Esophagus muscularis mucosa (tissue), 4 donors: ENCODE data around the gene MEGF8. TPM values are rescaled to one million over a fixed set of nuclear protein-coding genes. Genes with fewer than 3 reads are reported as not detected.

Source experiments
- DNase-seq: peaks from one replicate; pipeline ENCODE4 v3.0.0-alpha.2; 2017; ENCODE audit errors: extremely low spot score
- H3K27ac ChIP-seq, 4 donors: fragments of 200-600 bp; sonication (generic); replicated peaks in 1 of 4; 1 replicate in 3 of 4; 2 replicates in 1 of 4; pipeline ENCODE4 v1.5.1; 2016 to 2019; ENCODE audit warnings: mild to moderate bottlenecking in 1 of 4
- H3K27me3 ChIP-seq, 4 donors: fragments of 200-600 bp; sonication (generic); one replicate each; pipeline versions ENCODE4 v1.5.1 to v1.6.0; 2016 to 2019
- H3K36me3 ChIP-seq, 4 donors: fragments of 200-600 bp; sonication (generic); one replicate each; pipeline ENCODE4 v1.5.1; 2016 to 2019
- H3K4me1 ChIP-seq, 4 donors: fragments of 200-600 bp; sonication (generic); one replicate each; pipeline ENCODE4 v1.5.1; 2016 to 2019
- H3K4me3 ChIP-seq, 4 donors: fragments of 200-600 bp; sonication (generic); 1 replicate in 2 of 4; 2 replicates in 2 of 4; pipeline ENCODE4 v1.5.1; 2016 to 2019; ENCODE audit warnings: mild to moderate bottlenecking in 4 of 4, moderate library complexity in 1 of 4
- H3K9me3 ChIP-seq, 4 donors: fragments of 200-600 bp; sonication (generic); 1 replicate in 3 of 4; 2 replicates in 1 of 4; pipeline ENCODE4 v1.5.1; 2016 to 2019
- CTCF ChIP-seq, 3 experiments: fragments of 200-600 bp in 2 of 3; fragments of 450-650 bp in 1 of 3; sonication (generic) in 2 of 3; IDR thresholded peaks; one replicate each; pipeline ENCODE4 v1.5.1; 2017 to 2019; ENCODE audit warnings: antibody characterized with exemption in 3 of 3, mild to moderate bottlenecking in 2 of 3, moderate library complexity in 1 of 3
- EP300 ChIP-seq: sonication (generic); formaldehyde crosslinking; IDR thresholded peaks from one replicate; pipeline ENCODE4 v1.6.1; 2017; ENCODE audit warnings: antibody characterized with exemption
- POLR2A ChIP-seq: fragments of 450-650 bp; IDR thresholded peaks from one replicate; pipeline ENCODE4 v1.6.1; 2017; ENCODE audit warnings: antibody characterized with exemption, moderate library complexity, mild to moderate bottlenecking, low read depth
- POLR2AphosphoS5 ChIP-seq, 2 donors: sonication (generic); formaldehyde crosslinking; IDR thresholded peaks; one replicate each; pipeline ENCODE4 v1.6.1; 2017; ENCODE audit warnings: antibody characterized with exemption in 2 of 2
- WGBS: methylation state at CpG from one replicate; pipeline ENCODE4 v1.1.5; 2018; 5-methylcytosine and 5-hydroxymethylcytosine counted together
- intact Hi-C: fragments of 100-400 bp; cut with DNase I; formaldehyde crosslinking; loops from one replicate; pipeline ENCODE4 v1.15.1; 2023
- small RNA-seq, 3 donors: library from RNA; depleted of rRNA; stranded (forward); fragments of <200 nt; gene quantifications; one replicate each; pipeline ENCODE3, GENCODE V24; 2016
- total RNA-seq, 4 donors: library from RNA; depleted of rRNA; stranded (reverse); fragments of >200 nt; gene quantifications; one replicate each; pipeline versions ENCODE4 v1.1.0 to v1.2.1, GENCODE V29; 2016

MEGF8 gene
- total RNA-seq, 4 donors from 2014 or later = 18.2 to 46.2 (median 25.5) TPM

- no peak for TF ChIP-seq CTCF (IDR thresholded peaks at IDR 0.05)
- peaks cover 34 to 45% (median 37%) of the 10 kb centered on the region in 4 donors for H3K4me1 ChIP-seq
- H3K36me3 ChIP-seq = no peaks in the 10 kb centered on the region
- peak overlapping the region in 1 of 4 donors; percentile 81 for H3K27ac ChIP-seq
- DNase-seq = no peak
- intact Hi-C loops = no loop called here
- no peaks in the 10 kb centered on the region for H3K9me3 ChIP-seq
- H3K4me3 ChIP-seq = no peak overlapping the region
- 82% methylated on average over 2 of the region's 13 CpGs for WGBS
- no peaks in the 10 kb centered on the region for H3K27me3 ChIP-seq
These were observed 99.3 kb downstream of the MEGF8 start for GRCh38 chr19:42424712-42425131.

- Histone ChIP-seq H3K4me3 (no peak overlapping the region), H3K27me3 (no peaks in the 10 kb centered on the region), H3K27ac (no peak overlapping the region), H3K4me1 (peaks cover 18 to 31% (median 28%) of the 10 kb centered on the region in 4 donors), H3K36me3 (no peaks in the 10 kb centered on the region), H3K9me3 (no peaks in the 10 kb centered on the region)
- DNase-seq = no peak
- no peak for TF ChIP-seq EP300
- TF ChIP-seq POLR2AphosphoS5 (IDR thresholded peaks at IDR 0.05) = no peak
- no peak for TF ChIP-seq POLR2A
- TF ChIP-seq CTCF (IDR thresholded peaks at IDR 0.05) = no peak
- 94% methylated on average over 3 of the region's 3 CpGs for WGBS
- intact Hi-C loops = no loop called here
These were observed 101.2 kb downstream of the MEGF8 start for GRCh38 chr19:42426643-42427042.

- WGBS = 63% methylated on average over 4 of the region's 4 CpGs
- H3K27ac ChIP-seq = no peak within 1 kb of the TSS
- intact Hi-C loops = no loop called here
- H3K9me3 ChIP-seq = no peaks in the 10 kb centered on the region
- TF ChIP-seq CTCF (IDR thresholded peaks at IDR 0.05) = no peak
- no peak for TF ChIP-seq EP300
- no peak for TF ChIP-seq POLR2AphosphoS5 (IDR thresholded peaks at IDR 0.05)
- TF ChIP-seq POLR2A = no peak
- H3K36me3 ChIP-seq = no peaks in the 10 kb centered on the region
- no peak for DNase-seq
- H3K27me3 ChIP-seq = no peaks in the 10 kb centered on the region
- no peak within 1 kb of the TSS for H3K4me3 ChIP-seq
- H3K4me1 ChIP-seq = peaks cover 13 to 27% (median 22%) of the 10 kb centered on the region in 4 donors
These were observed 101.9 kb downstream of the MEGF8 start, which contains the start of gene LIPE for GRCh38 chr19:42427313-42427712. Gene LIPE, minus strand, starts transcription at chr19:42427388. Its CDS starts 239 bp downstream, at chr19:42427149.

Small RNA genes within 50 kb of the gene (small RNA-seq; reads per million reads assigned to genes)
- gene MIR8077 = 0 reads per million in 3 donors

Other genes with a start within 250 kb of the MEGF8 start
- gene ZNF574, start 249.5 kb upstream of the MEGF8 start, total RNA-seq = 10 to 100 TPM; 15.0 to 28.4 (median 21.7) TPM
- 1 to 10 TPM in 3 of 4 donors, under 1 TPM in 1; 0.52 to 2.5 (median 1.5) TPM for gene POU2F2, start 193.2 kb upstream of the MEGF8 start, total RNA-seq
- 10 to 100 TPM; 22.0 to 42.1 (median 31.2) TPM for gene DEDD2, start 108.0 kb upstream of the MEGF8 start, total RNA-seq
- 1 to 10 TPM; 4.3 to 8.6 (median 7.1) TPM for gene ZNF526, start 105.3 kb upstream of the MEGF8 start, total RNA-seq
- 10 to 100 TPM; 33.8 to 46.1 (median 41.8) TPM for gene GSK3A, start 83.0 kb upstream of the MEGF8 start, total RNA-seq
- 10 to 100 TPM; 16.6 to 38.8 (median 35.5) TPM for gene ERF, start 70.5 kb upstream of the MEGF8 start, total RNA-seq
- 10 to 100 TPM; 37.8 to 74.2 (median 56.3) TPM for gene CIC, start 56.4 kb upstream of the MEGF8 start, total RNA-seq
- gene PRR19, start 23.5 kb upstream of the MEGF8 start, total RNA-seq = under 1 TPM in 2 of 4 donors, not detected in 2; 0.17 to 0.50 TPM
- gene PAFAH1B3, start 23.0 kb upstream of the MEGF8 start, total RNA-seq = 1 to 10 TPM in 3 of 4 donors, under 1 TPM in 1; 0.83 to 8.6 (median 7.2) TPM
- gene TMEM145, start 12.3 kb upstream of the MEGF8 start, total RNA-seq = not detected
- gene CNFN, start 64.7 kb downstream of the MEGF8 start, total RNA-seq = 1 to 10 TPM in 1 of 4 donors, under 1 TPM in 1, not detected in 2; 0.92 to 2.5 TPM
- gene LIPE, start 101.8 kb downstream of the MEGF8 start, total RNA-seq = 10 to 100 TPM in 1 of 4 donors, 1 to 10 TPM in 3; 3.6 to 10.6 (median 5.9) TPM
- 1 to 10 TPM in 1 of 4 donors, not detected in 3; 1.2 TPM for gene CXCL17, start 117.3 kb downstream of the MEGF8 start, total RNA-seq
- 1 to 10 TPM; 1.2 to 3.1 (median 1.7) TPM for gene CEACAM1, start 202.8 kb downstream of the MEGF8 start, total RNA-seq